ENCODE measurements around the gene ERP27.

DNA sequence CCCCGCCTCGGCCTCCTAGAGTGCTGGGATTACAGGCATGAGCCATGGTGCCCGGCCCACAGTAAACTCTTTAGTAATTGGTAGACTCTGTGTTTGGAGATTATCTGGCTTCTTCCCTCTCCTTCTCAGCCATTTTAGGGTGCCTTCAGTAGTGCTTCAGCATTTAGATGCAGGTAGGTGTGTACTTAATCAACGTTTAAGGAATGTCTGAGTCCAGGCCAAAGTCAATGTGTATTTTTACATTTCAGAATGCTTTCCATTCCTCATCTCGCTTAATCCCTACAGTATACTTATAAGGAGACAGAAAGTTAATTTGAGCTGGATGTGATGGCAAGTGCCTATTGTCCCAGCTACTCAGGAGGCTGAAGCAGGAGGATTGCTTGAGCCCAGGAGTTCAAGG, 32.2 kb downstream of the ERP27 start:
- no peak for TF ChIP-seq CTCF (IDR thresholded peaks at IDR 0.05; ENCODE audit: low read length)
- no peak for TF ChIP-seq EZH2 (IDR thresholded peaks at IDR 0.05; ENCODE audit: borderline replicate concordance, low read length)

Measured in OCI-LY1 (cell line).